Measurements from ENCODE around the gene SMOC2. TPM values are rescaled to one million over a fixed set of nuclear protein-coding genes. Genes with fewer than 3 reads are reported as not detected.

Gene SMOC2
- total RNA-seq, 4 donors from 2014 or later = 45.8 to 130 (median 84.0) TPM

DNA sequence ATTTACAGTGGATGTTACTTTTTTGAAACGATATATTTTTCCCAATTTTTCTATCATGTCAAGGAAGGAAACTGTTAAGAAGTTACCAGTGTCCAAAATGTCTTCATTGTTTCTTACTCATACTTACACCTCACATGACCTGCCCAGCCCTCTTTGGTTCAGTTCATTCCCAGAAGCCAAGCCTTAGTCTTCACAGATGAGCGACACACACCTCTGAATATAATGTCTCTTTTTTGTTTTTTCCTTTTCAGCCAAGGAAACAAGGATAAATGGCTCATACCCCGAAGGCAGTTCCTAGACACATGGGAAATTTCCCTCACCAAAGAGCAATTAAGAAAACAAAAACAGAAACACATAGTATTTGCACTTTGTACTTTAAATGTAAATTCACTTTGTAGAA lies 225.2 kb downstream of the SMOC2 start:
- no peak for DNase-seq (ENCODE audit: extremely low spot score)
- H3K4me3 ChIP-seq = no peak overlapping the region
- H3K27ac ChIP-seq (replicated peaks in 1 of 4) = no peak overlapping the region
- 87% methylated on average over 3 of the region's 3 CpGs for WGBS
- no peak for TF ChIP-seq POLR2A (IDR thresholded peaks at IDR 0.05; ENCODE audit: low read depth)
- TF ChIP-seq, protein P1, sequence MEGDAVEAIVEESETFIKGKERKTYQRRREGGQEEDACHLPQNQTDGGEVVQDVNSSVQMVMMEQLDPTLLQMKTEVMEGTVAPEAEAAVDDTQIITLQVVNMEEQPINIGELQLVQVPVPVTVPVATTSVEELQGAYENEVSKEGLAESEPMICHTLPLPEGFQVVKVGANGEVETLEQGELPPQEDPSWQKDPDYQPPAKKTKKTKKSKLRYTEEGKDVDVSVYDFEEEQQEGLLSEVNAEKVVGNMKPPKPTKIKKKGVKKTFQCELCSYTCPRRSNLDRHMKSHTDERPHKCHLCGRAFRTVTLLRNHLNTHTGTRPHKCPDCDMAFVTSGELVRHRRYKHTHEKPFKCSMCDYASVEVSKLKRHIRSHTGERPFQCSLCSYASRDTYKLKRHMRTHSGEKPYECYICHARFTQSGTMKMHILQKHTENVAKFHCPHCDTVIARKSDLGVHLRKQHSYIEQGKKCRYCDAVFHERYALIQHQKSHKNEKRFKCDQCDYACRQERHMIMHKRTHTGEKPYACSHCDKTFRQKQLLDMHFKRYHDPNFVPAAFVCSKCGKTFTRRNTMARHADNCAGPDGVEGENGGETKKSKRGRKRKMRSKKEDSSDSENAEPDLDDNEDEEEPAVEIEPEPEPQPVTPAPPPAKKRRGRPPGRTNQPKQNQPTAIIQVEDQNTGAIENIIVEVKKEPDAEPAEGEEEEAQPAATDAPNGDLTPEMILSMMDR (IDR thresholded peaks at IDR 0.05) = no peak
- no peaks in the 10 kb centered on the region for H3K27me3 ChIP-seq
- no peaks in the 10 kb centered on the region for H3K9me3 ChIP-seq
- H3K4me1 ChIP-seq = no peaks in the 10 kb centered on the region
- intact Hi-C loops (cut with DNase I) = no loop called here
- peaks cover 0 to 3% (median 0%) of the 10 kb centered on the region in 4 donors for H3K36me3 ChIP-seq

DNA sequence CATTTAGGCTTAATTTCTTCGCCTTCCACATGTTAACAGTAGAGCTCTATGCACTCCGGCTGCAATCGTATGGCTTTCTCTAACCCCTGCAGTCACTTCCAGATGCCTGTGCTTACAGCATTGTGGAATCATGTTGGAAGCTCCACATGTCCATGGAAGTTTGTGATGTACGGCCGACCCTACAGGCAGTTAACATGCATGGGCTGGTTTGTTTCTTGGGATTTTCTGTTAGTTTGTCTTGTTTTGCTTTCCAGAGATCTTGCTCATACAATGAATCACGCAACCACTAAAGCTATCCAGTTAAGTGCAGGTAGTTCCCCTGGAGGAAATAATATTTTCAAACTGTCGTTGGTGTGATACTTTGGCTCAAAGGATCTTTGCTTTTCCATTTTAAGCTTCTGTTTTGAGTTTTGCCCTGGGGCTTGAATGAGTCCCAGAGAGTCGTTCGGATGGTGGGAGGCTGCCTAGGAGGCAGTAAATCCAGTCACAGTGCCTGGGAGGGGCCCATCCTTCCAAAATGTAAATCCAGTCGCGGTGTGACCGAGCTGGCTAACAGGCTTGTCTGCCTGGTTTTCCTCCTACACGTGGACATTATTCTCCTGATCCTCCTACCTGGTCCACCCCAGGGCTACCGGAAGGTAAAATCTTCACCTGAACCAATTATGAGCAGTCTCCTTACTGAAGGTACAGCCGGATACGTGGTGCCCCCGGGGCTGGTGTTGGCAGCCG lies 225.9 kb downstream of the SMOC2 start:
- H3K9me3 ChIP-seq = no peaks in the 10 kb centered on the region
- H3K27me3 ChIP-seq = no peaks in the 10 kb centered on the region
- H3K4me1 ChIP-seq = no peaks in the 10 kb centered on the region
- H3K36me3 ChIP-seq = peaks cover 0 to 3% (median 0%) of the 10 kb centered on the region in 4 donors
- intact Hi-C loops (cut with DNase I) = no loop called here
- H3K27ac ChIP-seq (replicated peaks in 1 of 4) = no peak overlapping the region
- no peak for DNase-seq (ENCODE audit: extremely low spot score)
- no peak overlapping the region for H3K4me3 ChIP-seq
- WGBS = 91% methylated on average over 18 of the region's 18 CpGs
- TF ChIP-seq POLR2A (IDR thresholded peaks at IDR 0.05; ENCODE audit: low read depth) (no peak), EP300 (IDR thresholded peaks at IDR 0.05) (no peak), POLR2AphosphoS5 (IDR thresholded peaks at IDR 0.05) (no peak)
- TF ChIP-seq, protein P1 (IDR thresholded peaks at IDR 0.05) = no peak

DNA sequence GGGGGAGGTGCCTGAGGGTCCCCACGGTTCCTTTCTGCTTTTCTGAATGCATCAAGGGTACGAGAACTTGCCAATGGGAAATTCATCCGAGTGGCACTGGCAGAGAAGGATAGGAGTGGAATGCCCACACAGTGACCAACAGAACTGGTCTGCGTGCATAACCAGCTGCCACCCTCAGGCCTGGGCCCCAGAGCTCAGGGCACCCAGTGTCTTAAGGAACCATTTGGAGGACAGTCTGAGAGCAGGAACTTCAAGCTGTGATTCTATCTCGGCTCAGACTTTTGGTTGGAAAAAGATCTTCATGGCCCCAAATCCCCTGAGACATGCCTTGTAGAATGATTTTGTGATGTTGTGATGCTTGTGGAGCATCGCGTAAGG lies 226.4 kb downstream of the SMOC2 start:
- no peak for DNase-seq (ENCODE audit: extremely low spot score)
- TF ChIP-seq, protein P1 (IDR thresholded peaks at IDR 0.05) = no peak
- TF ChIP-seq EP300 (IDR thresholded peaks at IDR 0.05) (no peak), POLR2AphosphoS5 (IDR thresholded peaks at IDR 0.05) (no peak), POLR2A (IDR thresholded peaks at IDR 0.05; ENCODE audit: low read depth) (no peak)
- intact Hi-C loops (cut with DNase I) = no loop called here
- peaks cover 0 to 3% (median 0%) of the 10 kb centered on the region in 4 donors for H3K36me3 ChIP-seq
- H3K9me3 ChIP-seq = no peaks in the 10 kb centered on the region
- WGBS = 88% methylated on average over 7 of the region's 7 CpGs
- H3K27me3 ChIP-seq = no peaks in the 10 kb centered on the region
- H3K27ac ChIP-seq (replicated peaks in 1 of 4) = no peak overlapping the region
- H3K4me1 ChIP-seq = no peaks in the 10 kb centered on the region
- no peak overlapping the region for H3K4me3 ChIP-seq

DNA sequence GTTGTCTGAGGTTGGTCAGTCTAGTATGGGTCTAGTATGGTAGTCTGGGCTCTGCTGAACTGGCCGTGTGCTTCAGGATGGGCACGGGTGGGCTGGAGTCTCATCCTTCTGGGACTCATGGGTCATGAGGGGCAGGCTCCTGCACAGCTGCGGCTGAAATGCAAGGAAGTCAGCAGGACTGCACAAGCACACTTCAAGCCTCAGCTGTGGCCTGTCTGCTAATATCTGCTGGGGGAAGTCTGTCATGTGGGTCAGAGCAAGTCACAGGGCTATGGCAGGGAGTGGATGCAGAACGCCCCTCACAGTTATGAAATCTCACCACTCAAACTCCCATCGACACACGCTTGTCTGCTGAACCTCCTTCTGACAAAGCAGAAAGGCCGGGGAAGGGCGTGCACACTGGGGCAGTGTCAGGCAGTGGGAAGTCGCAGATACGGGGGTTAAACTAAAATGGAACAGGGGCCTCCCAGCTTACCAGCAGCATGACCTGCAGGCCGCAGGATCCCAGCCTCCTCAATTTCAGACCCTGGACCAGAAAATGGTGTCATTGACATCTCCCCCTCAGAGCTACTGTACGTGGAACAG lies 229.5 kb downstream of the SMOC2 start:
- no peak for DNase-seq (ENCODE audit: extremely low spot score)
- WGBS = 84% methylated on average over 12 of the region's 12 CpGs
- Histone ChIP-seq H3K27ac (replicated peaks in 1 of 4) (no peak overlapping the region), H3K27me3 (no peaks in the 10 kb centered on the region), H3K36me3 (peaks cover 0 to 3% (median 0%) of the 10 kb centered on the region in 4 donors), H3K4me1 (no peaks in the 10 kb centered on the region), H3K9me3 (no peaks in the 10 kb centered on the region), H3K4me3 (no peak overlapping the region)
- intact Hi-C loops (cut with DNase I) = no loop called here
- no peak for TF ChIP-seq POLR2AphosphoS5 (IDR thresholded peaks at IDR 0.05)
- TF ChIP-seq POLR2A (IDR thresholded peaks at IDR 0.05; ENCODE audit: low read depth) = no peak
- TF ChIP-seq, protein P1 (IDR thresholded peaks at IDR 0.05) = no peak
- no peak for TF ChIP-seq EP300 (IDR thresholded peaks at IDR 0.05)
